Colonic mucosa (tissue), 4 donors: ENCODE data around the gene CAMKV. TPM values are rescaled to one million over a fixed set of nuclear protein-coding genes. Genes with fewer than 3 reads are reported as not detected.

Experiments
- DNase-seq: peaks from one replicate; pipeline ENCODE4 v3.0.0-alpha.2; 2020
- H3K27ac ChIP-seq: fragments of 200-600 bp; one replicate; pipeline ENCODE4 v1.8.0; 2021
- H3K27me3 ChIP-seq: fragments of 200-600 bp; one replicate; pipeline ENCODE4 v1.8.0; 2021
- H3K36me3 ChIP-seq: fragments of 200-600 bp; one replicate; pipeline ENCODE4 v1.8.0; 2021
- H3K4me1 ChIP-seq: fragments of 200-600 bp; one replicate; pipeline ENCODE4 v1.8.0; 2021; ENCODE audit warnings: mild to moderate bottlenecking
- H3K4me3 ChIP-seq: fragments of 200-600 bp; one replicate; pipeline ENCODE4 v1.8.0; 2021
- H3K9ac ChIP-seq, 2 donors: one replicate each; pipeline ENCODE4 v1.7.0; 2013; ENCODE audit warnings: control low read depth in 2 of 2, low read depth in 2 of 2, low read length in 2 of 2
- H3K9me3 ChIP-seq: fragments of 200-600 bp; one replicate; pipeline ENCODE4 v1.8.0; 2021
- CTCF ChIP-seq: fragments of 200-600 bp; IDR thresholded peaks from one replicate; pipeline ENCODE4 v1.8.0; 2022; ENCODE audit warnings: antibody characterized with exemption, mild to moderate bottlenecking
- intact Hi-C: fragments of 100-400 bp; cut with DNase I; formaldehyde crosslinking; loops from one replicate; pipeline ENCODE4 v1.14.1; 2022
- total RNA-seq, 2 donors: library from RNA; stranded (reverse); fragmentation: NEBNext Ultra II Directional in 1 of 2; extraction: Animal tissue kit (Norgen Biotek cat#: 25700) in 1 of 2; gene quantifications; one replicate each; pipeline ENCODE4 v1.2.1, GENCODE V29; 2021
- donor health status: healthy.
- donor health status: DM: no; HTN: no; CAD: no.
- donor health status: DM: no; HTN: no; CAD: no.

Gene CAMKV
- total RNA-seq, 2 donors from 2014 or later: 0.21 to 0.30 TPM

GRCh38 chr3:49842843-49843517 lies 26.7 kb downstream of the CAMKV start:
- Histone ChIP-seq H3K36me3 (no peaks in the 10 kb centered on the region), H3K9ac (no peak overlapping the region), H3K27ac (no peak overlapping the region), H3K4me3 (no peak overlapping the region), H3K9me3 (no peaks in the 10 kb centered on the region), H3K4me1 (no peaks in the 10 kb centered on the region), H3K27me3 (no peaks in the 10 kb centered on the region)
- no peak for DNase-seq
- no peak for TF ChIP-seq CTCF
- intact Hi-C loops: no loop called here

- Histone ChIP-seq H3K4me1 (no peaks in the 10 kb centered on the region), H3K9me3 (no peaks in the 10 kb centered on the region), H3K4me3 (no peak overlapping the region), H3K36me3 (no peaks in the 10 kb centered on the region), H3K27ac (no peak overlapping the region), H3K9ac (no peak overlapping the region), H3K27me3 (no peaks in the 10 kb centered on the region)
- intact Hi-C loops: loop anchor here (2.0 kb wide), 1 partner anchor 39 kb away; the partner anchor contains the start of gene INKA1
- no peak for TF ChIP-seq CTCF
- DNase-seq: no peak
These were observed 27.9 kb downstream of the CAMKV start for GRCh38 chr3:49841806-49842205.

- Histone ChIP-seq H3K27me3 (no peaks in the 10 kb centered on the region), H3K36me3 (no peaks in the 10 kb centered on the region), H3K9me3 (no peaks in the 10 kb centered on the region), H3K4me1 (no peaks in the 10 kb centered on the region), H3K9ac (no peak overlapping the region), H3K27ac (no peak overlapping the region), H3K4me3 (no peak overlapping the region)
- DNase-seq: no peak
- intact Hi-C loops: loop anchor here (2.0 kb wide), 1 partner anchor 38 kb away; the partner anchor contains the start of gene INKA1
- no peak for TF ChIP-seq CTCF
These were observed 28.5 kb downstream of the CAMKV start for GRCh38 chr3:49841126-49841696.

- no peak overlapping the region for H3K27ac ChIP-seq
- H3K36me3 ChIP-seq: no peaks in the 10 kb centered on the region
- DNase-seq: no peak
- H3K4me1 ChIP-seq: no peaks in the 10 kb centered on the region
- H3K9me3 ChIP-seq: no peaks in the 10 kb centered on the region
- no peak for TF ChIP-seq CTCF
- no peak overlapping the region for H3K9ac ChIP-seq
- no peaks in the 10 kb centered on the region for H3K27me3 ChIP-seq
- H3K4me3 ChIP-seq: no peak overlapping the region
- intact Hi-C loops: loop anchor here (2.0 kb wide), 1 partner anchor 38 kb away; the partner anchor contains the start of gene INKA1
These were observed 29.3 kb downstream of the CAMKV start for GRCh38 chr3:49840388-49840787.

- H3K9me3 ChIP-seq: no peaks in the 10 kb centered on the region
- intact Hi-C loops: loop anchor here (2.0 kb wide), 2 partner anchors 68 to 136 kb away; no protein-coding TSS in a partner anchor
- H3K4me3 ChIP-seq: no peak overlapping the region
- H3K4me1 ChIP-seq: no peaks in the 10 kb centered on the region
- H3K9ac ChIP-seq: no peak overlapping the region
- H3K27me3 ChIP-seq: no peaks in the 10 kb centered on the region
- peak; percentile 86 for TF ChIP-seq CTCF
- peak; percentile 80 for DNase-seq
- no peaks in the 10 kb centered on the region for H3K36me3 ChIP-seq
- no peak overlapping the region for H3K27ac ChIP-seq
These were observed 30.4 kb downstream of the CAMKV start for GRCh38 chr3:49839193-49839809.
